Non-pigmented ciliary epithelial cell (primary cell): ENCODE results near the gene RAVER2.
"Not testable (repeated sequence)": the region's sequence is repeated elsewhere in the genome, so short reads cannot be mapped to it uniquely, and the experiment has no call there.

Source experiments
- DNase-seq: peaks from one replicate; pipeline ENCODE4 v3.0.0-alpha.2; 2010; ENCODE audit warnings: low read depth

The RAVER2 gene

GRCh38 chr1:64744492-64745180, at the start of gene RAVER2:
Gene RAVER2, plus strand, starts transcription at chr1:64745075. Its CDS starts 98 bp downstream, at chr1:64745173.
- no peak for DNase-seq

- no peak for DNase-seq
These were observed 48.0 kb upstream of the RAVER2 start for GRCh38 chr1:64696879-64697278.

GRCh38 chr1:64699327-64699726, 45.5 kb upstream of the RAVER2 start:
- no peak for DNase-seq

- DNase-seq = no peak
These were observed 43.8 kb upstream of the RAVER2 start for GRCh38 chr1:64701071-64701470.

- no peak for DNase-seq
These were observed 43.0 kb upstream of the RAVER2 start for GRCh38 chr1:64701886-64702285.

GRCh38 chr1:64702670-64703069, 42.2 kb upstream of the RAVER2 start:
- not testable (repeated sequence) for DNase-seq

- no peak for DNase-seq
These were observed 41.3 kb upstream of the RAVER2 start for GRCh38 chr1:64703600-64703999.

GRCh38 chr1:64705591-64705990, 39.3 kb upstream of the RAVER2 start:
- no peak for DNase-seq

- no peak for DNase-seq
These were observed 33.6 kb upstream of the RAVER2 start for GRCh38 chr1:64711266-64711665.

- DNase-seq = no peak
These were observed 32.8 kb upstream of the RAVER2 start for GRCh38 chr1:64712049-64712448.

GRCh38 chr1:64715186-64715585, 29.7 kb upstream of the RAVER2 start:
- DNase-seq = no peak

GRCh38 chr1:64721135-64721534, 23.7 kb upstream of the RAVER2 start:
- DNase-seq = no peak

GRCh38 chr1:64721576-64722145, 23.2 kb upstream of the RAVER2 start:
- DNase-seq = no peak

GRCh38 chr1:64727861-64728260, 17.0 kb upstream of the RAVER2 start:
- no peak for DNase-seq

- peak; percentile 37 for DNase-seq
These were observed 11.1 kb upstream of the RAVER2 start for GRCh38 chr1:64733581-64734286.

GRCh38 chr1:64734287-64734652, 10.6 kb upstream of the RAVER2 start:
- DNase-seq = no peak

GRCh38 chr1:64740687-64741086, 4.2 kb upstream of the RAVER2 start:
- not testable (repeated sequence) for DNase-seq

- DNase-seq = no peak
These were observed 852 bp upstream of the RAVER2 start for GRCh38 chr1:64743954-64744491.

- DNase-seq = no peak
These were observed 508 bp downstream of the RAVER2 start for GRCh38 chr1:64745181-64745985.

- no peak for DNase-seq
These were observed 1.4 kb downstream of the RAVER2 start for GRCh38 chr1:64745986-64746940.

- DNase-seq = no peak
These were observed 3.3 kb downstream of the RAVER2 start for GRCh38 chr1:64748222-64748621.
